ENCODE measurements around the gene CACNG4.

CACNG4 gene

GRCh38 chr17:66963909-66964771 lies at the start of gene CACNG4:
TSS of gene CACNG4 (plus strand) at chr17:66964707. CDS start at chr17:66964912, 205 bp downstream.
- no peak for DNase-seq

- DNase-seq = no peak
These were observed 49.3 kb upstream of the CACNG4 start for GRCh38 chr17:66915204-66915611.

- DNase-seq = no peak
These were observed 48.7 kb upstream of the CACNG4 start for GRCh38 chr17:66915792-66916191.

GRCh38 chr17:66916946-66917345 lies 47.6 kb upstream of the CACNG4 start:
- DNase-seq = no peak

- DNase-seq = no peak
These were observed 45.6 kb upstream of the CACNG4 start for GRCh38 chr17:66918896-66919295.

GRCh38 chr17:66920435-66920834 lies 44.1 kb upstream of the CACNG4 start:
- no peak for DNase-seq

- no peak for DNase-seq
These were observed 43.6 kb upstream of the CACNG4 start for GRCh38 chr17:66920950-66921349.

GRCh38 chr17:66923886-66924285 lies 40.6 kb upstream of the CACNG4 start:
- DNase-seq = no peak

- no peak for DNase-seq
These were observed 38.6 kb upstream of the CACNG4 start for GRCh38 chr17:66925811-66926500.

GRCh38 chr17:66928949-66929348 lies 35.6 kb upstream of the CACNG4 start:
- DNase-seq = no peak

- no peak for DNase-seq
These were observed 34.9 kb upstream of the CACNG4 start for GRCh38 chr17:66929591-66929990.

- DNase-seq = no peak
These were observed 33.6 kb upstream of the CACNG4 start for GRCh38 chr17:66930933-66931332.

GRCh38 chr17:66932311-66932710 lies 32.2 kb upstream of the CACNG4 start:
- DNase-seq = no peak

GRCh38 chr17:66934040-66934439 lies 30.5 kb upstream of the CACNG4 start:
- no peak for DNase-seq

- DNase-seq = no peak
These were observed 28.8 kb upstream of the CACNG4 start for GRCh38 chr17:66935717-66936116.

- DNase-seq = no peak
These were observed 25.9 kb upstream of the CACNG4 start for GRCh38 chr17:66938656-66939055.

- no peak for DNase-seq
These were observed 24.9 kb upstream of the CACNG4 start for GRCh38 chr17:66939461-66940114.

GRCh38 chr17:66941249-66941648 lies 23.3 kb upstream of the CACNG4 start:
- no peak for DNase-seq

GRCh38 chr17:66941773-66942450 lies 22.6 kb upstream of the CACNG4 start:
- DNase-seq = no peak

- DNase-seq = no peak
These were observed 21.8 kb upstream of the CACNG4 start for GRCh38 chr17:66942451-66943264.

- no peak for DNase-seq
These were observed 21.0 kb upstream of the CACNG4 start for GRCh38 chr17:66943484-66943883.
